H1 (cell line): ENCODE measurements around the gene CRYAB. TPM values are rescaled to one million over a fixed set of nuclear protein-coding genes. Genes with fewer than 3 reads are reported as not detected.

ENCODE experiments used
- CTCF ChIA-PET: fragments of 300-600 bp; sonication (Branson Sonifier 250); formaldehyde crosslinking; loops from one replicate; lab custom pipeline; 2021; ENCODE audit not compliant: partially characterized antibody; lab: Charles Lee
- POLR2A ChIA-PET: fragments of 300-600 bp; sonication (Branson Sonifier 250); formaldehyde crosslinking; loops from one replicate; lab custom pipeline; 2021; ENCODE audit warnings: inconsistent platforms; ENCODE audit not compliant: partially characterized antibody; lab: Charles Lee
- DNase-seq, 2 experiments: peaks; one replicate each; pipeline versions ENCODE4 v3.0.0 to v3.0.0-alpha.2; 2010 to 2022; ENCODE audit warnings: low spot score in 2 of 2, low read depth in 1 of 2, mixed read lengths in 1 of 2
- FAIRE-seq: peaks from 2 replicates; lab custom pipeline; 2011; peaks lifted over from hg19 to GRCh38; lab: Jason Lieb, UNC
- H2AFZ ChIP-seq: 2 replicates; pipeline ENCODE4 v1.8.1; 2012; ENCODE audit warnings: low read length, inconsistent platforms
- H2AK5ac ChIP-seq: 2 replicates; pipeline ENCODE4 v1.6.1; 2013; ENCODE audit warnings: low read depth, low read length
- H2BK120ac ChIP-seq: replicated peaks from 2 replicates; pipeline ENCODE3; 2013; ENCODE audit warnings: low read depth, low read length, inconsistent platforms
- H2BK12ac ChIP-seq: 2 replicates; pipeline ENCODE4 v1.6.1; 2013; ENCODE audit warnings: low read depth, low read length
- H2BK15ac ChIP-seq: 2 replicates; pipeline ENCODE4 v1.6.1; 2013; ENCODE audit warnings: low read length
- H2BK20ac ChIP-seq: 2 replicates; pipeline ENCODE4 v1.6.1; 2013; ENCODE audit warnings: low read length
- H2BK5ac ChIP-seq: 2 replicates; pipeline ENCODE4 v1.6.1; 2013; ENCODE audit warnings: low read depth, low read length
- H3K14ac ChIP-seq: 2 replicates; pipeline ENCODE4 v1.6.1; 2013; ENCODE audit warnings: inconsistent platforms; ENCODE audit not compliant: insufficient read length
- H3K18ac ChIP-seq: 2 replicates; pipeline ENCODE4 v1.6.1; 2013; ENCODE audit warnings: low read length; ENCODE audit errors: extremely low read depth
- H3K23ac ChIP-seq: 2 replicates; pipeline ENCODE4 v1.6.1; 2013; ENCODE audit warnings: inconsistent platforms; ENCODE audit not compliant: insufficient read length
- H3K23me2 ChIP-seq: 2 replicates; pipeline ENCODE4 v1.6.1; 2013; ENCODE audit warnings: low read depth, low read length
- H3K27ac ChIP-seq: 2 replicates; pipeline ENCODE4 v1.6.1; 2011; ENCODE audit warnings: low read depth, low read length, inconsistent platforms
- H3K27me3 ChIP-seq, 4 experiments: replicated peaks in 1 of 4; 1 replicate in 1 of 4; 2 replicates in 3 of 4; pipeline versions ENCODE4 v1.6.1 to v1.8.1; 2011 to 2013; ENCODE audit warnings: low read length in 3 of 4, mild to moderate bottlenecking in 3 of 4, inconsistent platforms in 2 of 4, mixed read lengths in 2 of 4, moderate library complexity in 1 of 4; ENCODE audit not compliant: control insufficient read depth in 3 of 4, insufficient read depth in 3 of 4; ENCODE audit errors: extremely low read depth in 1 of 4
- H3K36me3 ChIP-seq, 4 experiments: 2 replicates each; pipeline versions ENCODE4 v1.6.1 to v1.8.1; 2011 to 2013; ENCODE audit warnings: mild to moderate bottlenecking in 4 of 4, low read length in 3 of 4, moderate library complexity in 2 of 4, control low read depth in 1 of 4, inconsistent platforms in 1 of 4; ENCODE audit not compliant: insufficient read depth in 4 of 4, control insufficient read depth in 2 of 4
- H3K4ac ChIP-seq: replicated peaks from 2 replicates; pipeline ENCODE3; 2013; ENCODE audit warnings: low read length, low read depth, mixed read lengths, inconsistent platforms; ENCODE audit not compliant: insufficient read length
- H3K4me1 ChIP-seq, 4 experiments: replicated peaks in 1 of 4; 1 replicate in 1 of 4; 2 replicates in 3 of 4; pipeline versions ENCODE4 v1.6.1 to v1.8.1; 2011 to 2013; ENCODE audit warnings: low read length in 3 of 4, inconsistent platforms in 2 of 4, mixed read lengths in 1 of 4; ENCODE audit not compliant: insufficient read depth in 4 of 4, control insufficient read depth in 3 of 4
- H3K4me2 ChIP-seq, 2 experiments: 2 replicates each; pipeline versions ENCODE4 v1.6.1 to v1.8.1; 2011 to 2013; ENCODE audit warnings: low read depth in 2 of 2, low read length in 2 of 2, control low read depth in 1 of 2, inconsistent platforms in 1 of 2, mild to moderate bottlenecking in 1 of 2; ENCODE audit not compliant: insufficient read depth in 1 of 2
- H3K4me3 ChIP-seq, 4 experiments: fragments of 200-600, 300-600 bp in 1 of 4; sonication (generic), shearing (Covaris generic), sonication (Bioruptor Twin) in 1 of 4; 2 replicates each; pipeline versions ENCODE4 v1.5.1 to v1.8.1; 2011 to 2016; ENCODE audit warnings: low read length in 4 of 4, low read depth in 3 of 4, control low read depth in 2 of 4, inconsistent platforms in 2 of 4, mild to moderate bottlenecking in 2 of 4, mixed read lengths in 1 of 4, moderate library complexity in 1 of 4; ENCODE audit not compliant: insufficient read depth in 2 of 4; ENCODE audit errors: extremely low read depth in 1 of 4
- H3K56ac ChIP-seq: replicated peaks from 2 replicates; pipeline ENCODE3; 2013; ENCODE audit warnings: low read depth, mild to moderate bottlenecking, mixed read lengths, low read length, inconsistent platforms; ENCODE audit not compliant: insufficient read length
- H3K79me1 ChIP-seq: 2 replicates; pipeline ENCODE4 v1.6.1; 2013; ENCODE audit warnings: low read depth, low read length, control low read depth
- H3K79me2 ChIP-seq, 2 experiments: 2 replicates each; pipeline versions ENCODE4 v1.6.1 to v1.8.1; 2012 to 2013; ENCODE audit warnings: low read length in 2 of 2, mild to moderate bottlenecking in 2 of 2, inconsistent platforms in 1 of 2; ENCODE audit not compliant: insufficient read depth in 2 of 2, control insufficient read depth in 1 of 2
- H3K9ac ChIP-seq, 4 experiments: replicated peaks in 1 of 4; 1 replicate in 1 of 4; 2 replicates in 3 of 4; pipeline versions ENCODE4 v1.6.1 to v1.8.1; 2011 to 2013; ENCODE audit warnings: low read depth in 3 of 4, low read length in 3 of 4, control low read depth in 2 of 4, mild to moderate bottlenecking in 2 of 4, moderate library complexity in 2 of 4, inconsistent platforms in 1 of 4; ENCODE audit errors: extremely low read depth in 1 of 4
- H3K9me3 ChIP-seq, 2 experiments: 2 replicates each; pipeline versions ENCODE4 v1.6.1 to v1.8.1; 2012 to 2013; ENCODE audit warnings: mild to moderate bottlenecking in 2 of 2, moderate library complexity in 2 of 2, control low read depth in 1 of 2, inconsistent platforms in 1 of 2, low read depth in 1 of 2, low read length in 1 of 2, mixed read lengths in 1 of 2; ENCODE audit not compliant: insufficient read depth in 2 of 2
- H4K20me1 ChIP-seq, 2 experiments: replicated peaks in 1 of 2; 2 replicates each; pipeline versions ENCODE3 to v1.8.1; 2011 to 2013; ENCODE audit warnings: inconsistent platforms in 2 of 2, low read length in 2 of 2, mild to moderate bottlenecking in 1 of 2; ENCODE audit not compliant: insufficient read depth in 2 of 2, control insufficient read depth in 1 of 2
- H4K5ac ChIP-seq: 2 replicates; pipeline ENCODE4 v1.6.1; 2013; ENCODE audit warnings: low read length, low read depth, mixed read lengths, inconsistent platforms; ENCODE audit not compliant: insufficient read length
- H4K8ac ChIP-seq: 2 replicates; pipeline ENCODE4 v1.8.0; 2013; ENCODE audit warnings: mild to moderate bottlenecking, moderate library complexity, low read length, inconsistent platforms; ENCODE audit not compliant: insufficient read depth; ENCODE audit errors: extremely low read depth
- H4K91ac ChIP-seq: replicated peaks from 2 replicates; pipeline ENCODE3; 2013; ENCODE audit warnings: low read length, mixed read lengths, inconsistent platforms; ENCODE audit not compliant: insufficient read length
- ASH2L ChIP-seq: fragments of 200-600, 300-600 bp; sonication (generic); IDR thresholded peaks from one replicate; pipeline ENCODE4 v1.7.1; 2017; ENCODE audit warnings: low read length
- BRCA1 ChIP-seq: IDR thresholded peaks from 2 replicates; pipeline ENCODE4 v1.6.1; 2012; ENCODE audit warnings: low read depth, low read length, improper control_type of control experiment
- NRF1 ChIP-seq: IDR thresholded peaks from 2 replicates; pipeline ENCODE4 v1.6.1; 2011; ENCODE audit warnings: mild to moderate bottlenecking, low read depth, low read length, improper control_type of control experiment
- SAP30 ChIP-seq: fragments of 300-600 bp; sonication (generic); IDR thresholded peaks from 2 replicates; pipeline ENCODE4 v1.7.1; 2012; ENCODE audit warnings: low read length, moderate library complexity, mild to moderate bottlenecking, inconsistent platforms; ENCODE audit not compliant: insufficient read depth, insufficient replicate concordance
- SIRT6 ChIP-seq: IDR thresholded peaks from one replicate; pipeline ENCODE4 v1.7.1; 2012; ENCODE audit warnings: low read length, inconsistent platforms
- TAF1 ChIP-seq: IDR thresholded peaks from 2 replicates; pipeline ENCODE4 v1.6.1; 2011; ENCODE audit warnings: mild to moderate bottlenecking, low read depth, low read length
- WGBS, 2 experiments: shearing (Covaris generic) in 1 of 2; methylation state at CpG; one replicate each; pipeline versions ENCODE4 v1.1.6 to v1.1.7; 2013 to 2015; ENCODE audit warnings: low lambda C conversion rate in 2 of 2, mixed read lengths in 2 of 2, inconsistent platforms in 1 of 2, low coverage in 1 of 2, missing lambda C conversion rate in 1 of 2; ENCODE audit not compliant: insufficient replicate concordance in 2 of 2, insufficient coverage in 1 of 2, insufficient read length in 1 of 2; ENCODE audit errors: extremely low coverage in 1 of 2, missing lambda C conversion rate in 1 of 2; 5-methylcytosine and 5-hydroxymethylcytosine counted together
- polyA plus RNA-seq, 7 experiments: library from polyadenylated mRNA; depleted of rRNA in 3 of 7; stranded (reverse) in 5 of 7; unstranded in 2 of 7; fragments of >200 nt in 5 of 7; fragments of 200-250 nt in 2 of 7; gene quantifications; 1 replicate in 5 of 7; 2 replicates in 1 of 7; 4 replicates in 1 of 7; pipeline versions ENCODE4 v1.2.1 to v1.2.3, GENCODE V29; 2011 to 2013; ENCODE audit warnings: missing spikeins in 2 of 7, mixed read lengths in 2 of 7
- total RNA-seq: library from RNA; stranded (reverse); fragmentation: NEBNext Ultra II Directional; extraction: Animal tissue kit (Norgen Biotek cat#: 25700); gene quantifications from 2 replicates; pipeline ENCODE4 v1.2.1, GENCODE V29; 2021

CRYAB gene
- total and polyA plus RNA-seq, 2 of the 8 experiments (the other 6 are each of a cell fraction or from before 2014, with no cell fraction given): 1.9 to 2.0 TPM

DNA sequence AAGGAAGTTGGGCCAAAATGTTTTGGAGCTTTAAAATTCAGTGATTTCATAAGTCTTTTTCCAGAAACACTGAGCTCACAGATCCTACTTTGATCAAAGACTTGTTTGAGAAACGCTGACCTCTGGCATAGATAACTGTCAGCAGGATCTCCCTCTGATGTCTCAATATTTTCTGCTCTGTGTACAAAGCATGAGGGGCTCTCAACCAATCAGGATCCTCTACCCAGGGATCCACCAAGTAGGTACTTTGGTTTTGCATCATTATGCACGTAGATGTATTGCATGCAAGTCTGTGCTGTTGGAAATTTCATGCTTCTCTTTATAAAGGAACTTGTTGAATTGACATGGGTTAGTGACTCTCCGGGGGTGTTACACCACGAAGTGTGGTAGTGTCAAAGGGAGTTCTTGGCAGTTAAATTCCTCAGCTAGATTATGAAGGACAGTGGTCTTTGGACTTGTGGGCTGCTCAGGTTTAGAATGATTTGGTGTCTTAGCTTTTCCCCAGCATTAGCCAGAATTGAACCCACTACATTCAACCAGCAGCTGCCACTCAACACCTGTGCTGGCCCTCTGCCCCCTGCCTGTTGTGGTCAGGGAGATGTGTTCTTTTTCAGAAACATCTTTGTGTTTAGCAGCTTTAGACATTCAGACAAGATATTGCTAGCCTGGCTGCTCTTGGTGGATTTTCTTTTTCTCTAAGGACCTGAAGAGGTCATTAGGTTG lies 23.9 kb upstream of the CRYAB start:
- Histone ChIP-seq H2AK5ac (no peak overlapping the region), H4K20me1 (no peaks in the 10 kb centered on the region), H3K27ac (no peak overlapping the region), H3K79me1 (no peaks in the 10 kb centered on the region), H3K4ac (no peak overlapping the region), H3K23ac (no peak overlapping the region), H3K4me2 (peak overlapping the region in 1 of 2 experiments; percentile 95; a peak in 1 of 4 replicates), H3K36me3 (no peaks in the 10 kb centered on the region), H3K4me3 (no peak overlapping the region), H2BK5ac (no peak overlapping the region), H3K18ac (no peak overlapping the region), H2BK15ac (no peak overlapping the region), H4K91ac (no peak overlapping the region), H3K23me2 (peaks cover 10% of the 10 kb centered on the region), H2BK20ac (no peak overlapping the region), H4K8ac (no peak overlapping the region), H2BK120ac (no peak overlapping the region)
- CTCF ChIA-PET: interaction anchor here (0.7 to 25.5 kb wide), 10 partner anchors 10 to 67 kb away, joined by 3 to 565 read pairs (median 4); partner anchors contain the start of gene ALG9
- POLR2A ChIA-PET: interaction anchor here (0.6 to 3.1 kb wide), 5 partner anchors 9 to 71 kb away, joined by 3 to 22 read pairs (median 12); no protein-coding TSS in a partner anchor
- TF ChIP-seq TAF1: no peak
- TF ChIP-seq SAP30: no peak
- TF ChIP-seq BRCA1: no peak
- TF ChIP-seq ASH2L: no peak
- TF ChIP-seq NRF1: no peak
- no peak for TF ChIP-seq SIRT6
- TF ChIP-seq, all 59 proteins: peak for 0
- H3K9ac ChIP-seq: no peak overlapping the region
- H3K4me1 ChIP-seq: peaks cover 12 to 22% (median 12%) of the 10 kb centered on the region in 4 experiments
- H3K9me3 ChIP-seq: no peaks in the 10 kb centered on the region
- H3K56ac ChIP-seq: no peak overlapping the region
- FAIRE-seq (no peak), DNase-seq (no peak)
- peaks cover 0 to 5% of the 10 kb centered on the region in 2 experiments; a peak in 2 of 4 replicates for H3K79me2 ChIP-seq
- H4K5ac ChIP-seq: no peak overlapping the region
- 82% methylated on average over 4 of the region's 4 CpGs; no CpG with 5 or more reads in 1 of the 2 experiments for WGBS, 2 experiments
- no peak overlapping the region for H3K14ac ChIP-seq
- H2BK12ac ChIP-seq: no peak overlapping the region
- H3K27me3 ChIP-seq: no peaks in the 10 kb centered on the region
- peak overlapping the region; percentile 10; the same call in 1 of the 2 replicates for H2AFZ ChIP-seq
